Measurements from ENCODE around the gene ARID5B. TPM values are rescaled to one million over a fixed set of nuclear protein-coding genes. Genes with fewer than 3 reads are reported as not detected.

Gene ARID5B
- total RNA-seq, 2 experiments from 2014 or later, result 49.2 to 51.3 TPM

DNA sequence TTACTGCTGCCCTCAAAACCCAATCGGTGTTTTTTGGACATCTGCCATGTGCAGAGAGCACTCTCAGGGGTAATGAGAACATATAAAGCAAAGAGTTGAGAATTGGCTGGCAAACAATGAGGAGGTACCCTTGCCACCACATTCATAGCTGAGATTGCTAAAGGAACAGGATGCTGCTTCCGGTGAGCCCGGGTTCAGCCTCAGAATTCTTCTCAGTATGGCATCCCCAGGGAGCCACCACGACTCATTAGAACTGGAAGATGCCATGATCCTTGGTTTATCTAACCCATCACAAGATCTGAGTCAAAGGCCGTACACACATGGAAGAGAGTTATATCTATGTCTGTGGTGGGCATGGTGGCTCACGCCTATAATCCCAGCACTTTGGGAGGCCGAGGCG, 174.4 kb downstream of the ARID5B start:
- peaks cover 85% of the 10 kb centered on the region for H3K36me3 Mint-ChIP-seq (ENCODE audit: low read depth)
- no peaks in the 10 kb centered on the region for H3K9me3 ChIP-seq (ENCODE audit: control insufficient read depth in 1 of 2, insufficient read depth in 1 of 2, low read length in 2 of 2)
- H3K27ac Mint-ChIP-seq, result peak overlapping the region; percentile 82
- ATAC-seq (ENCODE audit: poor library complexity), result no peak
- no peaks in the 10 kb centered on the region for H3K9me3 Mint-ChIP-seq
- intact Hi-C loops (cut with DNase I, micrococcal nuclease), result no loop called here
- POLR2A ChIA-PET, result interaction anchor here (1.9 to 3.5 kb wide), 2 partner anchors 27 to 169 kb away, joined by 4 to 19 read pairs; no protein-coding TSS in a partner anchor
- H3K36me3 ChIP-seq (ENCODE audit: insufficient read depth, low read length), result peaks cover 62% of the 10 kb centered on the region
- H3K4me1 ChIP-seq (ENCODE audit: insufficient read depth, low read length), result peaks cover 41% of the 10 kb centered on the region
- H3K4me3 Mint-ChIP-seq, result no peak overlapping the region
- TF ChIP-seq, protein P1, sequence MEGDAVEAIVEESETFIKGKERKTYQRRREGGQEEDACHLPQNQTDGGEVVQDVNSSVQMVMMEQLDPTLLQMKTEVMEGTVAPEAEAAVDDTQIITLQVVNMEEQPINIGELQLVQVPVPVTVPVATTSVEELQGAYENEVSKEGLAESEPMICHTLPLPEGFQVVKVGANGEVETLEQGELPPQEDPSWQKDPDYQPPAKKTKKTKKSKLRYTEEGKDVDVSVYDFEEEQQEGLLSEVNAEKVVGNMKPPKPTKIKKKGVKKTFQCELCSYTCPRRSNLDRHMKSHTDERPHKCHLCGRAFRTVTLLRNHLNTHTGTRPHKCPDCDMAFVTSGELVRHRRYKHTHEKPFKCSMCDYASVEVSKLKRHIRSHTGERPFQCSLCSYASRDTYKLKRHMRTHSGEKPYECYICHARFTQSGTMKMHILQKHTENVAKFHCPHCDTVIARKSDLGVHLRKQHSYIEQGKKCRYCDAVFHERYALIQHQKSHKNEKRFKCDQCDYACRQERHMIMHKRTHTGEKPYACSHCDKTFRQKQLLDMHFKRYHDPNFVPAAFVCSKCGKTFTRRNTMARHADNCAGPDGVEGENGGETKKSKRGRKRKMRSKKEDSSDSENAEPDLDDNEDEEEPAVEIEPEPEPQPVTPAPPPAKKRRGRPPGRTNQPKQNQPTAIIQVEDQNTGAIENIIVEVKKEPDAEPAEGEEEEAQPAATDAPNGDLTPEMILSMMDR (IDR thresholded peaks at IDR 0.05), result no peak
- H3K27ac ChIP-seq (ENCODE audit: low read depth in 1 of 2, low read length in 2 of 2), result no peak overlapping the region
- H3K27me3 Mint-ChIP-seq, result no peaks in the 10 kb centered on the region
- H3K4me3 ChIP-seq (ENCODE audit: low read length), result no peak overlapping the region
- no peaks in the 10 kb centered on the region for H3K27me3 ChIP-seq (ENCODE audit: control insufficient read depth in 1 of 2, insufficient read depth in 2 of 2, low read length in 2 of 2)
- CTCF ChIA-PET, result interaction anchor here (1.6 to 1.7 kb wide), 2 partner anchors 21 to 169 kb away, joined by 3 to 4 read pairs; no protein-coding TSS in a partner anchor
- no peak for DNase-seq
- H3K4me1 Mint-ChIP-seq (ENCODE audit: low read depth), result peaks cover 75% of the 10 kb centered on the region

DNA sequence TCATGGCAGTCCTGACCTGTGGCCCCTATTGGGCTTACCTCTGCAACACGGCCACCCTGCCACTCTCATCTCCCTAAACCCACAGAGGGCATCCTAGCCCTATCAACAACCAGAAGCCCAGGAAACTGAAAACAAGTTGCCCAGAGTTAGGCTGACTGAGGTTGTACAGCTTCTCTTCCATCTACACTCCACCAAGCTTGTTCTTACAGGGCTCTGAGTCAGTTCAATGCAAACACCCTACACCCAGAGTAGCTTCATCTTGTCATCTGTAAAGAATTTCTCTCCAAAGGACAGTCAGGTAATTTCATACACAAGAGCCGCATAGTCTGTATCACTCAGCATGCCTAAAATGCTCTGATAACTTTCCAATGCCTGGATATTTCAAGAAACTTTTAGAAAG, 175.4 kb downstream of the ARID5B start:
- Histone ChIP-seq H3K4me1 (ENCODE audit: insufficient read depth, low read length) (peaks cover 42% of the 10 kb centered on the region), H3K4me3 (ENCODE audit: low read length) (no peak overlapping the region), H3K27me3 (ENCODE audit: control insufficient read depth in 1 of 2, insufficient read depth in 2 of 2, low read length in 2 of 2) (no peaks in the 10 kb centered on the region), H3K27ac (ENCODE audit: low read depth in 1 of 2, low read length in 2 of 2) (peak overlapping the region in 1 of 2 donors; percentile 41), H3K9me3 (ENCODE audit: control insufficient read depth in 1 of 2, insufficient read depth in 1 of 2, low read length in 2 of 2) (no peaks in the 10 kb centered on the region), H3K36me3 (ENCODE audit: insufficient read depth, low read length) (peaks cover 54% of the 10 kb centered on the region)
- ChIA-PET POLR2A (interaction anchor here (1.2 to 3.5 kb wide), 3 partner anchors 28 to 107 kb away, joined by 3 to 19 read pairs (median 4); no protein-coding TSS in a partner anchor), CTCF (interaction anchor here (1.6 kb wide), 1 partner anchor 168 kb away, joined by 4 read pairs; no protein-coding TSS in a partner anchor)
- Mint-ChIP-seq H3K27ac (peak overlapping the region; percentile 82), H3K4me1 (ENCODE audit: low read depth) (peaks cover 78% of the 10 kb centered on the region), H3K4me3 (peak overlapping the region; percentile 23), H3K36me3 (ENCODE audit: low read depth) (peaks cover 75% of the 10 kb centered on the region), H3K9me3 (no peaks in the 10 kb centered on the region), H3K27me3 (no peaks in the 10 kb centered on the region)
- intact Hi-C loops (cut with DNase I, micrococcal nuclease), result no loop called here
- DNase-seq (peak in 4 of 14 experiments; percentile 19 to 42 (median 36)), ATAC-seq (ENCODE audit: poor library complexity) (peak; percentile 75)
- TF ChIP-seq, protein P1 (IDR thresholded peaks at IDR 0.05), result peak; percentile 9

DNA sequence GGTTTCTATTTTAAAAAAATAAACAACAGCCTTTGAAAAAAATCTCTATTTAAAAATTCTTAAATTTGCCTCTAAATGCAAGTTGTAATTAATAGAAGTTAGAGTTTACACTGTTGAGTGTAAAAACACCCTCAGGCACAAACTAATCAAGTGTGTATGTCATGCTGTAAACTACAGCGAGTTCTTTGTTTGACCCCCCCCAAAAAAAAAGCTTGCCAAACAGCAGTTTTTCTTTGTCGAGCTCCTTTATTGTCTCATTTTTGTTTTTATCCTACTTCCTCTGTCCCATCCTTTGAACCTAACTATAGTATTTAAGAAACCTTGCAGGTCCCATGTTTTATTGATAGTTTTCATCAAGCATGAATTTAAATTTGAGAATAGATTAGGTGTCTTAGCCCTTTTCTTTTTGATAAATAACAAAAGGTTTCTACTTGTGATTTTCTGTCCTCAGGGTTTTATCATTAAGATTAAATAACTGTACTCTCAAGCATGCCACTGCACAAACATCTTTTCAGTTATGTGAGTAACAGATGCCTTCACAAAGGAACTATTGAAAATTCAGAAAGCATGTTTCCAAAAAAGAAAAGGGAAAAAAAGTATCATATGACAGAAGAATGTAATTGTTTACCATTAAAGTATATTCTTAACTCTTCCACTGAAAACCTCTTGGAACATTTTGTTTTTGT, 176.0 kb downstream of the ARID5B start:
- intact Hi-C loops (cut with DNase I, micrococcal nuclease), result no loop called here
- ChIA-PET POLR2A (interaction anchor here (1.2 to 3.5 kb wide), 3 partner anchors 29 to 106 kb away, joined by 3 to 19 read pairs (median 4); no protein-coding TSS in a partner anchor), CTCF (no interaction called here)
- no peaks in the 10 kb centered on the region for H3K27me3 ChIP-seq (ENCODE audit: control insufficient read depth in 1 of 2, insufficient read depth in 2 of 2, low read length in 2 of 2)
- H3K4me3 ChIP-seq (ENCODE audit: low read length), result no peak overlapping the region
- peaks cover 71% of the 10 kb centered on the region for H3K36me3 Mint-ChIP-seq (ENCODE audit: low read depth)
- no peaks in the 10 kb centered on the region for H3K9me3 Mint-ChIP-seq
- H3K9me3 ChIP-seq (ENCODE audit: control insufficient read depth in 1 of 2, insufficient read depth in 1 of 2, low read length in 2 of 2), result no peaks in the 10 kb centered on the region
- peak overlapping the region; percentile 82 for H3K27ac Mint-ChIP-seq
- no peaks in the 10 kb centered on the region for H3K27me3 Mint-ChIP-seq
- no peak for DNase-seq
- no peak overlapping the region for H3K4me3 Mint-ChIP-seq
- peaks cover 78% of the 10 kb centered on the region for H3K4me1 Mint-ChIP-seq (ENCODE audit: low read depth)
- TF ChIP-seq, protein P1 (IDR thresholded peaks at IDR 0.05), result no peak
- H3K36me3 ChIP-seq (ENCODE audit: insufficient read depth, low read length), result peaks cover 49% of the 10 kb centered on the region
- no peak for ATAC-seq (ENCODE audit: poor library complexity)
- H3K27ac ChIP-seq (ENCODE audit: low read depth in 1 of 2, low read length in 2 of 2), result peak overlapping the region in 1 of 2 donors; percentile 41
- H3K4me1 ChIP-seq (ENCODE audit: insufficient read depth, low read length), result peaks cover 39% of the 10 kb centered on the region
